ENCODE data around the gene WDR73. TPM values are rescaled to one million over a fixed set of nuclear protein-coding genes. Genes with fewer than 3 reads are reported as not detected.

WDR73 gene
- polyA plus RNA-seq, 3 donors: 35.4 to 40.1 (median 37.4) TPM

- no peak for DNase-seq (ENCODE audit: low read depth in 3 of 3, low spot score in 2 of 3)
Observed at GRCh38 chr15:84621358-84621979, 32.6 kb downstream of the WDR73 start.

GRCh38 chr15:84620626-84621025 is 33.5 kb downstream of the WDR73 start:
- DNase-seq (ENCODE audit: low read depth in 3 of 3, low spot score in 2 of 3): no peak

GRCh38 chr15:84616235-84616634 is 37.8 kb downstream of the WDR73 start:
- DNase-seq (ENCODE audit: low read depth in 3 of 3, low spot score in 2 of 3): no peak

- no peak for DNase-seq (ENCODE audit: low read depth in 3 of 3, low spot score in 2 of 3)
Observed at GRCh38 chr15:84611631-84612030, 42.5 kb downstream of the WDR73 start.

- no peak for DNase-seq (ENCODE audit: low read depth in 3 of 3, low spot score in 2 of 3)
Observed at GRCh38 chr15:84609818-84610525, 44.1 kb downstream of the WDR73 start.

- DNase-seq (ENCODE audit: low read depth in 3 of 3, low spot score in 2 of 3): no peak
Observed at GRCh38 chr15:84608707-84609284, 45.3 kb downstream of the WDR73 start.

- no peak for DNase-seq (ENCODE audit: low read depth in 3 of 3, low spot score in 2 of 3)
Observed at GRCh38 chr15:84606653-84607120, 47.4 kb downstream of the WDR73 start.

- DNase-seq (ENCODE audit: low read depth in 3 of 3, low spot score in 2 of 3): no peak
Observed at GRCh38 chr15:84605554-84605882, 48.6 kb downstream of the WDR73 start.

GRCh38 chr15:84604826-84605553 is 49.1 kb downstream of the WDR73 start:
- DNase-seq (ENCODE audit: low read depth in 3 of 3, low spot score in 2 of 3): no peak

GRCh38 chr15:84603630-84604379 is 50.3 kb downstream of the WDR73 start:
- no peak for DNase-seq (ENCODE audit: low read depth in 3 of 3, low spot score in 2 of 3)

- DNase-seq (ENCODE audit: low read depth in 3 of 3, low spot score in 2 of 3): no peak
Observed at GRCh38 chr15:84601555-84601838, 52.6 kb downstream of the WDR73 start.

- DNase-seq (ENCODE audit: low read depth in 3 of 3, low spot score in 2 of 3): peak; percentile 84 to 95 (median 85)
Observed at GRCh38 chr15:84600687-84601554, 53.2 kb downstream of the WDR73 start, which contains the start of gene ZSCAN2. TSS of gene ZSCAN2 (plus strand) at chr15:84601009. CDS start at chr15:84603928, 2,919 bp downstream.

GRCh38 chr15:84600331-84600686 is 53.8 kb downstream of the WDR73 start:
- DNase-seq (ENCODE audit: low read depth in 3 of 3, low spot score in 2 of 3): peak in 1 of 3 donors; percentile 52

GRCh38 chr15:84599906-84600305 is 54.2 kb downstream of the WDR73 start:
- DNase-seq (ENCODE audit: low read depth in 3 of 3, low spot score in 2 of 3): no peak

- DNase-seq (ENCODE audit: low read depth in 3 of 3, low spot score in 2 of 3): peak in 1 of 3 donors; percentile 6
Observed at GRCh38 chr15:84598993-84599392, 55.1 kb downstream of the WDR73 start.

GRCh38 chr15:84598250-84598649 is 55.8 kb downstream of the WDR73 start:
- DNase-seq (ENCODE audit: low read depth in 3 of 3, low spot score in 2 of 3): no peak

GRCh38 chr15:84597296-84597695 is 56.8 kb downstream of the WDR73 start:
- no peak for DNase-seq (ENCODE audit: low read depth in 3 of 3, low spot score in 2 of 3)

- DNase-seq (ENCODE audit: low read depth in 3 of 3, low spot score in 2 of 3): no peak
Observed at GRCh38 chr15:84595660-84596059, 58.4 kb downstream of the WDR73 start.

- DNase-seq (ENCODE audit: low read depth in 3 of 3, low spot score in 2 of 3): no peak
Observed at GRCh38 chr15:84594617-84595290, 59.3 kb downstream of the WDR73 start.

All from right renal cortex interstitium (tissue), 3 donors.